ENCODE measurements around the gene ZCCHC10.

DNA sequence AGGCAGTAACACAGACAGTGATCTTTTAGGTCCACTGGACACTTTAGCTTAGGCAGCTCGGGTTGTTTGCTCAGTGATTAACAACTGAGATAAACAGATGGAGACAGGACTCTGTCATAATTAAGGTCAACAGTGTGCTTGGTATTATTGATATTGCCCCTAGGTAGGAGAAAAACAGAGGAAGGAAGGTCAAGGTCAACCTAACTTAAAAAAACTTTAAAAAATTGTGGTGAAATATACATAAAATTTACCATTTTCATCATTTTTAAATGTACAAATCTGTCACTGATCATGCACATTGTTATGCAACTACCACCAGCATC, 23.3 kb upstream of the ZCCHC10 start:
- TF ChIP-seq POLR2AphosphoS5 (IDR thresholded peaks at IDR 0.05; ENCODE audit: low read depth, low read length) (no peak), POLR2A (IDR thresholded peaks at IDR 0.05; ENCODE audit: low read depth, low read length) (no peak)

Measured in GM12892 (cell line).